Measurements from ENCODE around the gene F2RL3.
"Not testable (repeated sequence)": the region's sequence is repeated elsewhere in the genome, so short reads cannot be mapped to it uniquely, and the experiment has no call there.

Gene F2RL3

DNA sequence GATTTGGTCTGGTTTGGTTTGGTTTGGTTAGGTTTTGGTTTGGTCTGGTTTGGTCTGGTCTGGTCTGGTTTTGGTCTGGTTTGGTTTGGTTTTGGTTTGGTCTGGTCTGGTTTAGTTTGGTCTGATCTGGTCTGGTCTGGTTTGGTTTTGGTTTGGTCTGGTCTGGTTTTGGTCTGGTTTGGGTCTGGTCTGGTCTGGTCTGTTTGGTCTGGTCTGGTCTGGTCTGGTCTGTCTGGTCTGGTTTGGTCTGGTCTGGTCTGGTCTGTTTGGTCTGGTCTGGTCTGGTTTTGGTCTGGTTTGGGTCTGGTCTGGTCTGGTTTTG, 13.9 kb upstream of the F2RL3 start:
- DNase-seq (ENCODE audit: low spot score) = not testable (repeated sequence)

DNA sequence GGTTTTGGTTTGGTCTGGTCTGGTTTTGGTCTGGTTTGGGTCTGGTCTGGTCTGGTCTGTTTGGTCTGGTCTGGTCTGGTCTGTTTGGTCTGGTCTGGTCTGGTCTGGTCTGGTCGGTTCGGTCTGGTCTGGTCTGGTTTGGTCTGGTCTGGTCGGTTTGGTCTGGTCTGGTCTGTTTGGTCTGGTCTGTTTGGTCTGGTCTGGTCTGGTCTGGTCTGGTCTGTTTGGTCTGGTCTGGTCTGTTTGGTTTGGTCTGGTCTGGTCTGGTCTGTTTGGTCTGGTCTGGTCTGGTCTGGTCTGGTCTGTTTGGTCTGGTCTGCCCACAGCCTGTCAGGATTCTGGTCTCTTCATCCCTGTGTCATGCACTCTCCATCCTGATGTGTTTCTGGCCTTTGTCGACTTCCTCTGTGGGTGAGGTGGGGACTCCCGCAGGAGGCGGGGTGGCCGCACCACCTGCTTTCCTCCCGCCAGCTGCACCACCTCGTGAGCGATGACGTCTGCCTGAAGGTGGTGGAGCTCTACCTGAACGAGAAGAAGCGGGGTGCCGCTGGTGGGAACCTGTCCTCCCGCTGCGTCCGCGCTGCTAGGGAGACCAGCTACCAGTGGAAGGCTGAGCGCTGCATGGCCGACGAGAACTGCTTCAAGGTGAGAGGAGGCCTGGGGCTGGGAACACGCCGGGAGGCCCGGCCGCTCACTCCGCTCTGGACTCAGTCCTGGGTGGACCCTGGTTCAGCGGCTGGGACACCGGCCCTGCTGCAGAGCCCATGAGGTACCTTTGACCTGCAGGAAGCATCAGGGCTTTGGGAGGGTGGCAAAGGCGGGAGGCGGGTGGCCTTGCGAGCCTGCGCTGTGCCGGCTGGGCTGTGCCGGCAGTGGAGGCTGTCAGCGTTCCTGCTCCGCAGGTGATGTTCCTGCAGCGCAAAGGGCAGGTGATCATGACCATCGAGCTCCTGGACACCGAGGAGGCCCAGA, 12.9 kb upstream of the F2RL3 start:
- DNase-seq (ENCODE audit: low spot score) = no peak

DNA sequence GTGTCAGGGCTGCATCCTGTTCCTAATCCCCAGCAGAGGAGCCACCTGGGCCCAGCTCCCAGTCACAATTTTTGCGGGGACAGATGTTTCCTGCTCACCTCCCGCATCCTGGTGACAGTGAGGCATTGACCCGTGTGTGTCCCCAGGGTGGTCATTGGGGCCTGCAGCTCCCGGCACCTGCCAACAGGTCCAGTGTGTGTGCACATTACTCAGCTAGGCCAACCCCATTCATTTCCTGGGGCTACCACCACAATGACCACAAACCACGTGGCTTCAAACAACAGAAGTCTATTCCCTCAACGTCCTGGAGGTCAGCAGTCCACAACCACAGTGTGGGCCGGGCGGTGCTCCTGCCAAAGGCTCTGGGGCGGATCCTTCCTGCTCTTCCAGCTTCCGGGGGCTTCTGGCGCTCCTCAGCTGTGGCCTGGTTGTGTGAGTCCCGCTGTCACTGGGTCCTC, 11.9 kb upstream of the F2RL3 start:
- no peak for DNase-seq (ENCODE audit: low spot score)

DNA sequence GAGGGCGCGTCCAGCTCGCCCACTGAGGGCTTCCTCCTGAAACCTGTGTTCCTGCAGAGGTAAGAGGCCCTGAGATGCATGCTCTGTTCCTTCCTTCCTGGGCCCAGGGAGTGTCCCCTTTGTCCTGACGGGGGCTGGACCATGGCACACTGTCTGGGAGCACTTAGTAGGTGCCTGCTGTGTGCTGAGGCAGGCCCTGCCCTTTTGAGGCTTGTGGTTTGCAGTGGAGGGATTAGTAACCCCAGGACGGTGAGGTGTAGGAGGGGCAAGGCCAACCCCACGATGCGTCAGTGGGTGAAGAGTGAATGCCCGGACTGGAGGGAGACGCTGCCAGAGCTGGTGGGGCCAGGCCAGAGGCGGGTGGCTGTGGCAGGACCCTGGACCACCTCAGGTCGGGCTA, 11.2 kb upstream of the F2RL3 start:
- DNase-seq (ENCODE audit: low spot score) = no peak

DNA sequence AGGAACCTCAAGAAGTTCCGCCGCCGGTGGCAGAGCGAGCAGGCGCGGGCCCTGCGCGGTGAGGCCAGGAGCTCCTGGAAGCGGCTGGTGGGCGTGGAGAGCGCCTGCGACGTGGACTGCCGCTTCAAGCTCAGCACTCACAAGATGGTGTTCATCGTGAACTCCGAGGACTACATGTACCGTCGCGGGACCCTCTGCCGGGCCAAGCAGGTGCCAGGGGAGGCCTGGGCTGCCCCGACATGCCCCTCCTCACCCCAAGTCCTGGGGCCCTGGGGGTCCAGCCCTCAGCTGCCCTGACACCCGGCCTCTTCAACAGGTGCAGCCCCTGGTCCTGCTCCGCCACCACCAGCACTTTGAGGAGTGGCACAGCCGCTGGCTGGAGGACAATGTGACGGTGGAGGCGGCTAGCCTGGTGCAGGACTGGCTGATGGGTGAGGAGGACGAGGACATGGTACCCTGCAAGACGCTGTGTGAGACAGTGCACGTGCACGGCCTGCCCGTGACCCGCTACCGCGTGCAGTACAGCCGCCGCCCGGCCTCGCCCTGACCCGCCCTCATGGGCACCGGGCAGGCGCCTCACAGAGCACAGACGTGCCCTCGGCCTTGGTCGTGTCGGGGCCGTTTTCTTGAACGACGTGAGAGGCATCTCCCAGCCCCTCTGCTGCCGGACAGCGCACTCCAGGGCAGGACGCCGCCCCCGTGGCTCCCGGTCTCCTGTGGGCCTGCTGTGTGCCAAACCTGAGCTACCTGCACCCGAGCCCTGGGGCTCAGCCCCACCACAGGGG, 10.4 kb upstream of the F2RL3 start:
- DNase-seq (ENCODE audit: low spot score) = no peak

DNA sequence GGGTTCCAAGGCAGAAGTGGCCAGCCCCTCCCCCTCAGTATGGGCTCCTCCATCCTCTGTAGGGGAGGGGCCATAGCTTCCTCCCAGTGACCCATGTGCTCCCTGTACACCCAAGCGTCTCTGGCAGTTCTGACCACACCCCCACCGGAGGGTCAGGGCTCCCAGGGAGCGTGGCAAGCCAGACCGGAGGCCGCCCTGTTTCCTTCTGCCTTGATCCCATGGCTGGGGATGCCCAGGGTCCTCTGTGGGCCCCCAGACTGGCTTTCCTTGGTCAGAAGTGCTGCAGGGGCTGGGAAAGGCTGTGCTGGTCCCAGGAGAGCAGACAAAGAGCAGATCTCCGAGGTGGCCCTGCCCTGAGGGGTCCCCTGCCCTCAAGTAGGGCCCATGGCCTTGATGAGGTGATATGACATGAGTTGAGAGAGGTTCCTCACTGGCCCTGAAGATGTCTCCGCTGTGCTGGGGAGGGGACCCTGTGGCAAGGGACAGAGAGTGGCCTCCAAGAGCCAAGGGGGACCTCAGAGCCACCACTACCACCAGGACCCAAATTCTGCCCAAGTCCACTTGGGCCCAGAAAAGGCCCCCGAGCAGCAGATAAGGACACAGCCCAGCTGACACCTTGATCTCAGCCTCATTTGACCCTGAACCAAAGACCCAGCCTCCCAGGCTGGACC, 7.8 kb upstream of the F2RL3 start:
- no peak for DNase-seq (ENCODE audit: low spot score)

DNA sequence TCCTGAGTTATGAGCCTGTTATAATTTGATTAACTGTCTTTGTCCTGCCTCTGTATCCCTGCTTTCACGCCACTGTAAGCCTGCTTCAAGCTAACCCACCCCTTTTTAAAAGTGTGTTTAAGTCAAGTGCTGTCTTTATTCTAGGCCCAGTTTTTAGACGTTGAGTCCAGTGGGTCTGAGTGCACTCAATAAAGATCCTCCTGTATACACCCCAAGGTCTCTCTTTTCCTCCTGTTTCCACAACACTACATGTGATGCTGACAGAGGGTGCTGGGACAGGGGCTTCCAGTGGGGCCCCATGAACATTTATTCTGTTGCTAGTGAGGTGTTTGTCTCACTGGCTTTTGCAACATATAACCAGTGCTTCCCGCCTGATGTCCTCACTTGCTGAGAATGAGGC, 6.7 kb upstream of the F2RL3 start:
- DNase-seq (ENCODE audit: low spot score) = no peak

DNA sequence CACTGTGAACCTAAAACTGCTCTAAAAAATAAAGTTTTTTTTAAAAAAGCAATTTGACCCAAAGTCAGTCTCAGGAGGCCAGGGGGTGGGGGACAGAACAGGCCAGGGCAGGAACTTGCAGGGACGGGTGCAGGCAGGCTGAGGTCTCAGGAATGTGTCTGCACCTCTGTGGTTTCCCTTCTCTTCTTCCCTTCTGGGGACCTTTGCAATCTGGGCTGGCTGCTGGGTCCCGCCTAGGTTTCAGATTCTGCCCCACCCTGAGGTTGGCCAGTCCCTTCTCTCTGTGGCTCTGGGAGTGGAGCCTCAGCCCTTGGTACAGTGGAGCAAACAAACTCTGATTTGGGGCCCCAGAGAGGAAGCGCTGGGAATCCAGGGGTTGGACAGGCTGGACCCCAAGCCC, 5.3 kb upstream of the F2RL3 start:
- no peak for DNase-seq (ENCODE audit: low spot score)

DNA sequence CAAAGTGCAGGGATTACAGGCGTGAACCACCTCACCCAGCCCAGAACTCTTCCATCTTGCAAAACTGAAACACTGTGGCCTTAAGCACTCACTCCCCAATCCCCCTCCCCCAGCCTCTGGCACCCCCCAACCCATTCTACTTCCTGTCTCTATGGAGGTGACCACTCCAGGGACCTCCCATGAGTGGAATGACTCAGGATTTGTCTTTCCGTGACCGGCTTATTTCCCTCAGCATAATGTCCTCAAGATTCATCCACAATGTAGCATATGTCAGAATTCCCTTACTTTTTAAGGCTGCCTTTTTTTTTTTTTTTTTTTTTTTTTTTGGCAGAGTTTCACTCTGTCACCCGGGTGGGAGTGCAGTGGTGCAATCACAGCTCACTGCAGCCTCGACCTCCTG, 3.6 kb upstream of the F2RL3 start:
- DNase-seq (ENCODE audit: low spot score) = no peak

DNA sequence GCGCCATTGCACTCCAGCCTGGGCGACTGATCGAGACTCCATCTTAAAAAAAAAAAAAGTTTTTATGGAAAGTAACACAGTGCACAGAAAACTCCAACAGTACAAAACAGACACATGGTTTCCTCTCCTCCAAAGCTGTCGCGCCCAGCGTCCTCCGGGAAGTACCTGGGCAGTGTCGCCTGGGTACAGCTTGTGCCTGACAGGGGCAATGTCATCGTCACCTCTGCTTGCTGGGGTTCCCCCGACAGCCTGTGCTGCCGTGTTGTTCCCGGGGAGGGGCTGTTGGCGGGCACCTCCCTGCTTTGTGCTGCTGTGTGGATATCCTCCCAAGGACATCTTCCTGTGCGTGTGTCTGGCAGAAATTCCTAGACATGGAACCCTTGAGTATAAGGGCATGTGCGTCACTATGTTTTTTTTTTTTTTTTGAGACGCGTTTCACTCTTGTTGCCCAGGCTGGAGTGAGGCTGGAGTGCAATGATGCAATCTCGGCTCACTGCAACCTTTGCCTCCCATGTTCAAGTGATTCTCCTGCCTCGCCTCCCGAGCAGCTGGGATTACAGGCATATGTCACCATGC, 2.4 kb upstream of the F2RL3 start:
- DNase-seq (ENCODE audit: low spot score) = peak; percentile 71

DNA sequence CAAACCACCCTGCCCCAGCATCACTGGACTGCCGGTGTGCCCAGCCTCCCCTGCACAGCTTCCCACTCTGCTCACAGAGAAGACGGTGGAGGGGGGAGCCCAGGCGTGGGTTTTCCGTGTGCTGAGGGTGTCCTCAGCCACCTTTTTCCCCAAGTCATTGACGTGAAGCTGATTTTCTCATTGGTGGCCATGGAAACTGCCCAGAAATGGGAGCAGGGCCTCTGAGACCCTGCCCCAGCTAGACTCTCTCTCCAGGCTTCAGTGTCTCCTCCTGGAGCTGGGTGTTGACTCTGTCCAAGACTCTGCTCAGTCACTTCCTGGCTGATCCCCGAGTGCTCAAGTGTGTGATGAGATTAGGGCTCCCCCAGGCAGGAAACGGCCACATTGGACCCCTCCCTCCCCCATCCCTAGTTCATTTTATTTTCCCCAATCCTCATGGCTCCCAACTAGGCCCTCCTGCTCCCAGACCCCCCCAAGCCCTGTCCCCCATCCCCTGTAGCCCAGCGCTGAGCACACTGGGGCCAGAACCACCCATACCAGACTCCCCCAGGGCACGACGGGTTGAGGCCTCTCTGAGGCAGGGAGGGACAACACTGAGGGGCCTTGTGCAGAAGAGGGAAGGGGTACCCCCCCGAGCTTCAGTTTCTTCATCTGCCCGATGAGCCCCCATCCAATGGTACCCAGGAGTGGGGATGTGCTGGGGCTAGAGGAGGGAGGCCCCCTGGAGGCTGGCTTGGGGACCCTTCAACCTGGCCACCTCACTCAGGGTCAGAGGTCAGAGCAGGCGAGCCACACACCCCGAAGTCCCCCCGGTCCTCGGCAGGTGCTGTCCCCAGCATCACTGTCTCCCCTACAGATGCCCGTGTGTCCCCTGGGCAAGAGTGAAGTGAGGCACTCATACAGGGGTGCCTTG, 1.2 kb upstream of the F2RL3 start:
- no peak for DNase-seq (ENCODE audit: low spot score)

DNA sequence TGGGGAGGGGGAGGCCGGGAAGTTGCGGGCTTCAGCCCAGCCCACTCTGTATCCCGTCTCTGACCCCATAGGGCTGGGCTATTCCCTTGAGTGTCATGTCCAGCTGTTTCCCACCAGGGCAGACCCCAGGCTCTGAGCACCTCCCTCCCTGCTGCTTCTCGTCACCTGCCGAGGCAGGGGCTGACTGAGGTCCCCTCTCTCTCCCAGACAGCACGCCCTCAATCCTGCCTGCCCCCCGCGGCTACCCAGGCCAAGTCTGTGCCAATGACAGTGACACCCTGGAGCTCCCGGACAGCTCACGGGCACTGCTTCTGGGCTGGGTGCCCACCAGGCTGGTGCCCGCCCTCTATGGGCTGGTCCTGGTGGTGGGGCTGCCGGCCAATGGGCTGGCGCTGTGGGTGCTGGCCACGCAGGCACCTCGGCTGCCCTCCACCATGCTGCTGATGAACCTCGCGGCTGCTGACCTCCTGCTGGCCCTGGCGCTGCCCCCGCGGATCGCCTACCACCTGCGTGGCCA, 625 bp downstream of the F2RL3 start:
- DNase-seq (ENCODE audit: low spot score) = no peak

DNA sequence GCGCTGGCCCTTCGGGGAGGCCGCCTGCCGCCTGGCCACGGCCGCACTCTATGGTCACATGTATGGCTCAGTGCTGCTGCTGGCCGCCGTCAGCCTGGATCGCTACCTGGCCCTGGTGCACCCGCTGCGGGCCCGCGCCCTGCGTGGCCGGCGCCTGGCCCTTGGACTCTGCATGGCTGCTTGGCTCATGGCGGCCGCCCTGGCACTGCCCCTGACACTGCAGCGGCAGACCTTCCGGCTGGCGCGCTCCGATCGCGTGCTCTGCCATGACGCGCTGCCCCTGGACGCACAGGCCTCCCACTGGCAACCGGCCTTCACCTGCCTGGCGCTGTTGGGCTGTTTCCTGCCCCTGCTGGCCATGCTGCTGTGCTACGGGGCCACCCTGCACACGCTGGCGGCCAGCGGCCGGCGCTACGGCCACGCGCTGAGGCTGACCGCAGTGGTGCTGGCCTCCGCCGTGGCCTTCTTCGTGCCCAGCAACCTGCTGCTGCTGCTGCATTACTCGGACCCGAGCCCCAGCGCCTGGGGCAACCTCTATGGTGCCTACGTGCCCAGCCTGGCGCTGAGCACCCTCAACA, 1.2 kb downstream of the F2RL3 start:
- DNase-seq (ENCODE audit: low spot score) = no peak

DNA sequence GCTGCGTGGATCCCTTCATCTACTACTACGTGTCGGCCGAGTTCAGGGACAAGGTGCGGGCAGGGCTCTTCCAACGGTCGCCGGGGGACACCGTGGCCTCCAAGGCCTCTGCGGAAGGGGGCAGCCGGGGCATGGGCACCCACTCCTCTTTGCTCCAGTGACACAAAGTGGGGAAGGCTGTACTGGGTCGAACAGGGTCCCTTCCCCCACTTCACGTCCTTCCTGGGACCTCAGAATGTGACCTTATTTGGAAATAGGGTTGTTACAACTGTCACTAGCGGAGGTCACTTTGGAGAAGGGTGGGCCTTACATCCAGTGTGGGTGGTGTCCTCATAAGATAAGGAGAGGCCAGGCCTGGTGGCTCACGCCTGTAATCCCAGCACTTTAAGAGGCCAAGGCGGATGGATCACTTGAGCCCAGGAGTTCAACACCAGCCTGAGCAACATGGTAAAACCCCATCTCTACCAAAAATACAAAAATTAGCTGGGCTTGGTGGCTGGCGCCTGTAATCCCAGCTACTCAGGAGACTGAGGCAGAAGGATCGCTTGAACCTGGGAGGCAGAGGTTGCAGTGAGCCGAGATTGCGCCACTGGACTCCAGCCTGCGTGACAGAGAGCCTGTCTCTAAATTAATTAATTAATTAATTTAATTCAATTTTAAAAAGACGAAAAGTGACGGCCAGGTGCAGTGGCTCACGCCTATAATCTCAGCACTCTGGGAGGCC, 1.8 kb downstream of the F2RL3 start:
- DNase-seq (ENCODE audit: low spot score) = no peak

DNA sequence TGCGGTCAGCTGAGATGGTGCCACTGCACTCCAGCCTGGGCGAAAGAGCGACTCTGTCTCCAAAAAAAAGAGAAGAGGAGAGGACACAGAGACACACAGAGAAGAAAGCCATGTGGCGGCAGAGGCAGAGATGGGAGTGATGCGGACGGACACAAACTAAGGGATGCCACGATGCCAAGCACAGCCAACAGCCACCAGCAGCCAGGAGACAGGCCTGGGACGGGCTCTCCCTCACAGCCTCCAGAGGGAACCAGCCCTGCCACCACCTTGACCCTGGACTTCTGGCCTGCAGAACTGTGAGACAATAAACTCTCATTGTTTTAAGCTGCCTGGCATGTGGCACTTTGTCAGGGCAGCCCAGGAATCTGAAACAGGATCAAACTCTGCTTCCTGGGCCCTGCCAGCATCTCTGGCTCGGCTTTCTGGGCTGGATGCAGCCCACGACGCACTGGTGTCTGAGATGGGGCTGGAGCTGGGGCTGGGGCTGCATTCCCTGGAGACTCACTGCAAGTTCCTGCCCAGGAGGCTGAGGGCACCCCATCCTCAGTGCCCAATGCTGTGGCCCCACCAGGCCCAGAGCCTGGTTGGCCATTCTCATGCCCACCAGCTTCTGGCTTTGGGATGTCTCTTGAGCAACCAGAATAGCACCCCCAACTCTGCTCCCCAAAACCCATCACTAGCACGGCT, 3.0 kb downstream of the F2RL3 start:
- no peak for DNase-seq (ENCODE audit: low spot score)

DNA sequence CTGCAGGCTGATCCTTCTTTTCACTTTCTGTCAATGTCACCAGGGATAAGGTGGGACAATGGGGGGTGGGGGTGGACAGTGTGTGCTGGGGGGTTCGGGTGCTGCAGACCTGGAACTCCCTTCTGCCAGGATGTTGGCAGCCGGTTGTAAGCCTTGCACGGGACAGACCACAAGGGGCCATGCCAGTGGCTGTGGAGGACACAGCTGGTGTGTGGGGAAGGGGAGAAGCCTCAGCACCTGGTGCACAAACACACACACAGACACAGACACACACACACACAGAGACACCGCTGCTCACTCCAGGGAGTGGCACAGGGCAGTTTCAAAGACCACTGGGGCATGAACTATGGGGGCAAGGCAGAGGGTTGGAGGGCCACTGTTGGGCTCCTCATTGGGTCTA, 3.6 kb downstream of the F2RL3 start:
- DNase-seq (ENCODE audit: low spot score) = no peak

DNA sequence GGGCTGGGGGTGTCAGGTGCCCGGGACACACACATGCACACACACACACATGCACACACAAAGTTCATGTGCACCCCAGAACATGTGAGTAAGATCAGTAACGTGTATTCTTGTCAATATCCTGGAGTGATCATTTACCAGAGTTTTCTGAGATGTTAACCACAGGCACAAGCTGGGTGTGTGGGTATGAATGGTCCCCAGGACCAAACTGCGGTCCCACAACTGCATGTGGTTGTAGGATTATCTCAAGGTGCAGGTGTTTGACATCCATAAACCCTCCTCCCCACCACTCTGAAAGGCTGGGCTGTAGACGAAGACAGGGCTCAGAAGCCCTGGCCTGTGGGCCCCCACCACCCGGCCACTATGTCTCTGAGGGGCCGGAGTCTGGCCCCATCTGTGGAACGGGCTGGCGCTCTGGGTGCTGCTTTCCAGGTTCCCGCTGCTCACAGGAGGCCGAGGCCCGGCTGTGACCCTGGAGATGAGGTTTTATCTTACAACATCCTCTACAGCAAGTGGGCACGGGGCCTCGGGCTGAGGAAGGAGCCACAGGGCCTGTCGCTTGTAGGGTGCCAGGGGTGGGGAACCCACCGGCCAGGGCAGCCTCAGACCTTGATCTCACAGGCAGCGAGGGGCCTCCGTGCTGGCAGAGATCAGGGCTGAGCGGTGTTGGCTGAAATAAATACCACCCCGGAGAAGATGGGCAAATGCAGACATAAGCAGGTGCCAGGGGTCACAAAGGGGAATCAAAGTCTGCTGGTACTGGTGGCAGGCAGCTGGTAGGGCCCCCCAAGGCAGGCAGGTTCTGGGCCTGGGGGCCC, 4.3 kb downstream of the F2RL3 start:
- DNase-seq (ENCODE audit: low spot score) = no peak

DNA sequence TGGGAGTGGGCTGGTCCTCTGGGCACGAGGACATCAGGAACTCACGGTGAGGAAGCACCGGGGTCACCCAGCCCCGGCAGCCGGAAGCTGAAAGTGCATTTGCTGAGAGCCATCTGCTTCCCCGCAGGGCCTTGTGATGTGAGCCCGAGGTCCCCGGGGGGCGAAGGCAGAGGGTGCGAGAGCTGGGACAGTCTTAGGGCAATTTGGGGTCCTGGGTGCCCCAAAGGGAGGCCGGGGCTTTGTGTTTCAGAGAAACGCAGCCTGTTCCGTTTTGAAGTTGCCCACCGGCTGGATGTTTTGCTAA, 4.8 kb downstream of the F2RL3 start:
- no peak for DNase-seq (ENCODE audit: low spot score)

DNA sequence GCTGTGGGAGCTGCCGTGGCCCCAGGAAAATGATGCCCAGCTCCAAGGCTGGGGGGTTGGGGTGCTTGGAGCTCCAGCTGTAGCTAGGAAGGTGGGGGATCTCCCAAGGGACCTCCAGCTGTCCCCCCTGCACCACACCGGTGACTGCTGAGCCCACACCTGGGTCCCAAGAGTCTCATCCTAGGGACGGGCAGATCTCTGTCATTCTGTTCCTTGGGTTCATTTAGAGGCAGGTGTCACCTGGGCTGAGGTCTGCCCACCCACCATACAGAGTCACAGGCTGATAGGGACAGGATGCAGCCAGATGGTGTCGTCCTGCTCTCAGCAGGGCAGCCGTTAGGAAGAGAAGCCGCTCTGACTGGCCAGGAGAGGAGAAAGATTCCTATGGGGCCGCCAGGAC, 5.3 kb downstream of the F2RL3 start:
- DNase-seq (ENCODE audit: low spot score) = no peak

Data from HuH-7.5 (cell line).